Measurements from ENCODE around the gene PTPRB.

- no peak for TF ChIP-seq REST (IDR thresholded peaks at IDR 0.05; ENCODE audit: insufficient read depth in 1 of 2, low read depth in 2 of 2, low read length in 1 of 2)
- TF ChIP-seq CTCF (IDR thresholded peaks at IDR 0.05): no peak
- TF ChIP-seq POLR2AphosphoS5 (IDR thresholded peaks at IDR 0.05; ENCODE audit: low read depth, low read length): no peak
- TF ChIP-seq SIN3A (IDR thresholded peaks at IDR 0.05; ENCODE audit: borderline replicate concordance, insufficient read depth, low read depth, low read length): no peak
Measured at GRCh38 chr12:70686299-70686698, 49.1 kb upstream of the PTPRB start.

Measured in Panc1 (cell line).